HG03159 (cell line): ENCODE results near the gene AHCYL2.
"Not testable (repeated sequence)": the region's sequence is repeated elsewhere in the genome, so short reads cannot be mapped to it uniquely, and the experiment has no call there.

Source experiments
- ATAC-seq: cut with Tn5 transposase; IDR thresholded peaks from one replicate; pipeline ENCODE4 v1.9.1; 2021; ENCODE audit warnings: mild to moderate bottlenecking, moderate library complexity; ENCODE audit not compliant: unreplicated experiment

Gene AHCYL2

DNA sequence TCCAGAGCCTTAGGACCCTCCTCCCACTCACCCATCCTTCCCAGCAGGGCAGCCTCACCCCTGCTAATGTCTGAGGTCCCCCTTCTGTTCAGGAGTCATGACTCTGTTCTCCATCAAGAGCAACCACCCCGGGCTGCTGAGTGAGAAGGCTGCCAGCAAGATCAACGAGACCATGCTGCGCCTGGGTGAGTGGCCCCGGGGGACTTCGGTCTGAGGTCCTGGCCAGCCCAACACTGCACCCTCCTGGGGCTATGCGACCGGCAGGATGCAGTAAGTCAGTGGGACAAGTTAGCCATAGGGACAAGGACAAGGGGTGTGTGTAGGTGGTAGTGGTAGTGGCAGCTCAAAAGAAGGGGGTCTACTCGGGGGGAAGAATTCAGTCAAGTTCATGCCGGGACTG lies 16.2 kb upstream of the AHCYL2 start:
- no peak for ATAC-seq

DNA sequence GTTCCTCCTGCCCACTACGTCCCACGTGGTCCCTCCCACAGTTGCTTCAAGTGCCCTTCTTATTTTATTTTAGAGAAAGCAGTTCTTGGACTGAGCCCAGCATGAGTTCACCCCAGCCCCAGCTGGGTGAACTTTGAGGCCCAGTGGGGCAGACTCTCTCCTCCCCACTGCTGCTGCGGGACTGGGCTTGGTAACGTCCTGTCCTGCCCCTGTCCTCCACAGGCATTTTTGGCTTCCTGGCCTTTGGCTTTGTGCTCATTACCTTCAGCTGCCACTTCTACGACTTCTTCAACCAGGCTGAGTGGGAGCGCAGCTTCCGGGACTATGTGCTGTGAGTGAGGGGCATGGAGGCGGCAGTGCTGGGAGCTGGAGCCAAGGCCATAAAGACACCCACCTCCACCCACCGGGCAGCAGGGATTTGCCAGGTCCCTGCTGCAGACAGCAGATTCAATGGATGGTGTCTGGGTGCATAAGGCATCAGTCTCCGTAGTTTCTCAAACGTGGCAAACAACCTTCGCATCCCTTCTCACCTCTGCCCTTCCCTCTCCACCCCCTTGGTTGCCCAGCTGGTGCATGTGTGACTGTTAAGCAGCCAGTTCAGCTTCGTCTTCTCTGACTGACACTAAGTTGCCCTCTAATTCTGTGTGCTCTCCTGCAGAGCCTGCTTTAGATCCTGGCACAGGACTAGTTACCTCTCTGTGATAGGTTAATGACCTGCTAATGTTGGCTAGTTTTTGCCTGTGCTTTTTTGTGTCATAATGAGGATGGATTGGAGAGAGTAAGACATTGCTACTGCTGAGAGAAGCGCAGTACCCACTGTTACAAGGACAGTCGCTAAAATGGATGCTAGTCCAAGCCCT lies 15.5 kb upstream of the AHCYL2 start:
- no peak for ATAC-seq

DNA sequence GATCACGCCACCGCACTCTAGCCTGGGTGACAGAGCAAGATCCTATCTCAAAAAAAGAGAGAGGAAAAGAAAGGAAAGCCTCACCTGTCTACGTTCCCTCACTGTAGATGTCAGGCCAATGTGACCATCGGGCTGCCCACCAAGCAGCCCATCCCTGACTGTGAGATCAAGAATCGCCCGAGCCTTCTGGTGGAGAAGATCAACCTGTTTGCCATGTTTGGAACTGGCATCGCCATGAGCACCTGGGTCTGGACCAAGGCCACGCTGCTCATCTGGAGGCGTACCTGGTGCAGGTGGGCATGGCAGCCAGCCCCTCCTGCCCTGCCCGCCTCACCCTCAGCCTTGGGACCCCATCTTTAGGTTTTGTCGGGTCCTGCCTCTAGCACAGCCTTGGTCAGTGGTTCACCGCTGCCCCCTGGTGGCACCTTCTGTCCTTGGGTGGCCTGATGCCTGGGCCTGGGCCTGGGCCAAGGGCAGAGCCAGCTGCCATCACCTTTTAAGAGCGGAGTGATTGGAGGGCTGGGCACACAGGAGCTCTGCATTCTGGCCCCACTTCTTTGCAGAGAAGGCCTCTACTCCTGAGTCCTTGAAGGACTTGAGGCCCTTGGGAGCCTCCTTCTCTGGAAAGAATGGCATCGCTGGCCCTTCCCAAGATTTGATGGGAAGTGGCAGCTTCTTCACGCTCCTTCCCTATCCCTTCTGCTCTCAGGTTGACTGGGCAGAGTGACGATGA lies 14.4 kb upstream of the AHCYL2 start:
- peak; percentile 49 for ATAC-seq

DNA sequence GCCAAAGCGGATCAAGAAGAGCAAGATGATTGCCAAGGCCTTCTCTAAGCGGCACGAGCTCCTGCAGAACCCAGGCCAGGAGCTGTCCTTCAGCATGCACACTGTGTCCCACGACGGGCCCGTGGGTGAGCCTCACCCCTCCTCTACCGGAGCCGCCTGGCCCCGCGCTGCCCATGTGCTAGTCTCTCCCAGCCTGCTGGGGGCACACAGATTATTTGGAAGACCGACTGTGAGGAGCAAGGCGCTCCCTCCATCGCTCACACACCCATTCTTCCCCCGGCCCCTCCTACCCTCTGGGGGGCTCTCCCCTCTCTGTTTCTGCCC lies 13.9 kb upstream of the AHCYL2 start:
- ATAC-seq = no peak

DNA sequence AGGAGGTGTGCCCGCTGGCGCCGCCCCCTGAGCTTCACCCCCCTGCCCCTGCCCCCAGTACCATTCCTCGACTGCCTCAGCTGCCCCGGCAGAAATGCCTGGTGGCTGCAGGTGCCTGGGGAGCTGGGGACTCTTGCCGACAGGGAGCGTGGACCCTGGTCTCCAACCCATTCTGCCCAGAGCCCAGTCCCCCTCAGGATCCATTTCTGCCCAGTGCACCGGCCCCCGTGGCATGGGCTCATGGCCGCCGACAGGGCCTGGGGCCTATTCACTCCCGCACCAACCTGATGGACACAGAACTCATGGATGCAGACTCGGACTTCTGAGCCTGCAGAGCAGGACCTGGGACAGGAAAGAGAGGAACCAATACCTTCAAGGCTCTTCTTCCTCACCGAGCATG lies 12.7 kb upstream of the AHCYL2 start:
- no peak for ATAC-seq

DNA sequence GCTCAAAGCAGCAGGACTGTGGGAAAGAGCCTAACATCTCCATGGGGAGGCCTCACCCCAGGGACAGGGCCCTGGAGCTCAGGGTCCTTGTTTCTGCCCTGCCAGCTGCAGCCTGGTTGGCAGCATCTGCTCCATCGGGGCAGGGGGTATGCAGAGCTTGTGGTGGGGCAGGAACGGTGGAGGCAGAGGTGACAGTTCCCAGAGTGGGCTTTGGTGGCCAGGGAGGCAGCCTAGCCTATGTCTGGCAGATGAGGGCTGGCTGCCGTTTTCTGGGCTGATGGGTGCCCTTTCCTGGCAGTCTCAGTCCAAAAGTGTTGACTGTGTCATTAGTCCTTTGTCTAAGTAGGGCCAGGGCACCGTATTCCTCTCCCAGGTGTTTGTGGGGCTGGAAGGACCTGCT lies 12.2 kb upstream of the AHCYL2 start:
- no peak for ATAC-seq

DNA sequence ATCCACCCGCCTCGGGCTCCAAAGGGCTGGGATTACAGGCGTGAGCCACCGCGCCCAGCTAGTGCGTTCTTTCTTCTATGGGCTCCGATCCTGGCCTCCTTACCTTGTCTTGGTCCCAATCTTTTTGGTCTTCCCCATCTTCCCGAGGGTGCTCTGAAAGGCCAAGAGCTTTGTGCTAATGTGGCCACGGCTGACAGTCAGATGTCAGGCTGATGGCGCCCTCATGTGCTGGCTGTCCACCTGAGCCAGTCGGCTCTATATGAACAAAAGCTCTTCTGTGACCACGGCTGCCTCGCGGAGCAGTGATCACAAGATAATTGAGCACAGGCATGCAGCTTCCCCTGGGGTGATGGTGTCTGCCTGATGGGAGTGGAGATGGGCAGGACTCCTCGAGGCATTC lies 11.0 kb upstream of the AHCYL2 start:
- no peak for ATAC-seq

DNA sequence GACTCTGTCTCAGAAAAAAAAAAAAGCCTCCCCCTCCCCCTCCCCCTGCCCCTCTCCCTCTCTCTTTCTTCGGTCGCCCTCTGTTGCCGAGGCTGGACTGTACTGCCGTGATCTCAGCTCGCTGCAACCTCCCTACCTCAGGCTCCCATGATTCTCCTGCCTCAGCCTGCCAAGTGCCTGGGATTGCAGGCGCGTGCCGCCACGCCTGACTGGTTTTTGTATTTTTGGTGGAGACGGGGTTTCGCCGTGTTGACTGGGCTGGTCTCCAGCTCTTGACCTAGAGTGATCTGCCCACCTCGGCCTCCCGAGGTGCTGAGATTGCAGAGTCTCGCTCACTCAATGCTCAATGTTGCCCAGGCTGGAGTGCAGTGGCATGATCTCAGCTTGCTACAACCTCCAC lies 9.1 kb upstream of the AHCYL2 start:
- ATAC-seq = not testable (repeated sequence)

DNA sequence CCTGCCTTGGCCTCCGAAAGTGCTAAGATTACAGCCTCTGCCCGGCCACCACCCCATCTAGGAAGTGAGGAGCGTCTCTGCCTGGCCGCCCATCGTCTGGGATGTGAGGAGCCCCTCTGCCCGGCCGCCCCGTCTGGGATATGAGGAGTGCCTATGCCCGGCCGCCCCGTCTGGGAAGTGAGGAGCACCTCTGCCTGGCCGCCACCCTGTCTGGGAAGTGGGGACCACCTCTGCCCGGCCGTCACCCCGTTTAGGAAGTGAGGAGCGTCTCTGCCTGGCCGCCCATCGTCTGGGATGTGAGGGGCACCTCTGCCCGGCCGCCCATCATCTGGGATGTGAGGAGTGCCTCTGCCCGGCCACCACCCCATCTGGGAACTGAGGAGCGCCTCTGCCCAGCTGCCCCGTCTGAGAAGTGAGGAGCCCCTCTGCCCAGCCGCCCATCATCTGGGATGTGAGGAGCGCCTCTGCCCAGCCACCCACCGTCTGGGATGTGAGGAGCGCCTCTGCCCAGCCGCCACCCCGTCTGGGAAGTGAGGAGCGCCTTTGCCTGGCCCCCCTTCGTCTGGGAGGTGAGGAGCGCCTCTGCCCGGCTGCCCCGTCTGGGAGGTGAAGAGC lies 8.6 kb upstream of the AHCYL2 start:
- not testable (repeated sequence) for ATAC-seq

DNA sequence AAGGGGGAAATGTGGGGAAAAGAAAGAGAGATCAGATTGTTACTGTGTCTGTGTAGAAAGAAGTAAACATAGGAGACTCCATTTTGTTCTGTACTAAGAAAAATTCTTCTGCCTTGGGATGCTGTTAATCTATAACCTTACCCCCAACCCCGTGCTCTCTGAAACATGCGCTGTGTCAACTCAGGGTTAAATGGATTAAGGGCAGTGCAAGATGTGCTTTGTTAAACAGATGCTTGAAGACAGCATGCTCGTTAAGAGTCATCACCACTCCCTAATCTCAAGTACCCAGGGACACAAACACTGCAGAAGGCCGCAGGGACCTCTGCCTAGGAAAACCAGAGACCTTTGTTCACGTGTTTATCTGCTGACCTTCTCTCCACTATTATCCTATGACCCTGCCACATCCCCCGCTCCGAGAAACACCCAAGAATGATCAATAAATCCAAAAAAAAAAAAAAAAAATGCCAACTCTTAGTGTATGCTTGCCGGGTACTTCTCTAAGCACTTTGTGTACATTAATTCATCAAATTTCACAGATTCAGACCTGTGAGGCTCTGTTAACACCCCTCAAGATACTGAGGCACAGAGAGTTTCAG lies 7.9 kb upstream of the AHCYL2 start:
- not testable (repeated sequence) for ATAC-seq

DNA sequence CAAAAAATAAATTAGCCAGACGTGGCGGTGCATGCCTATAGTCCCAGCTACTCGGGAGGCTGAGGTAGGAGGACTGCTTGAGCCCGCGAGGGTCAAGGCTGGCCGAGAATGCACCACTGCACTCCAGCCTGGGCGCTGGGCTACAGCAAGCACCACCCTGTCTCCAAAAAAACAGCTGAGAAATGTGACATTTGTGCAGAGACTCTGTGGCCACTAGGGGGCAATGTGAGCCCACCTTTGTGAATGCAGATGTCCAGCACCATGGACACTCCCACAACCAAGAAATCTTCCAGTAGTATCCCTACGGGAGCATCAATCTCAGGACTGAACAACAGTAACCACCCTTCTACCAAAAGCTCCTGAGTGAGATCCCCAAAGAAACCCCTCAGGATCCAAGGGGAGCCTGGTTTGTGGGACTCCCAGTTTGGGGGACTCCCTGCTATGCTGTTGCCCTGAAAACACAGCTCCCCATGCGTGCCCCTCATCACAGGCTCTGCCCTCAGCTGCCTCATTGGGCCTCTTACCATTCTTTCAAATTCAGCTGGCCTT lies 6.2 kb upstream of the AHCYL2 start:
- no peak for ATAC-seq

DNA sequence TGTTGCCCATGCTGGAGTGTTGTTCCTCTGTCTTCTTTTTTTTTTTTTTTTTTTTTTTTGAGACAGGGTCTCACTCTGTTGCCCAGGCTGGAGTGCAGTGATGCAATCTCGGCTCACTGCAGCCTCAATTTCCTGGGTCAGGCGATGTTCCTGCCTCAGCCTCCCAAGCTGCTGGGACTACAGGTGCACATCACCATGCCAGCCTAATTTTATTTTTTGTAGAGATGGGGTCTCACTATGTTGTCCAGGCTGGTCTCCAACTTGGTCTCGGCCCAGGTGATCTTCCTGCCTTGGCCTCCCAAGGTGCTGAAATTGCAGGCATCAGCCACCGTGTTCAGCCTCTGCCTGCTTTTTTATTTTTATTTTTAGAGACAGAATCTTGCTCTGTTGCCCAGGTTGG lies 5.7 kb upstream of the AHCYL2 start:
- not testable (repeated sequence) for ATAC-seq

DNA sequence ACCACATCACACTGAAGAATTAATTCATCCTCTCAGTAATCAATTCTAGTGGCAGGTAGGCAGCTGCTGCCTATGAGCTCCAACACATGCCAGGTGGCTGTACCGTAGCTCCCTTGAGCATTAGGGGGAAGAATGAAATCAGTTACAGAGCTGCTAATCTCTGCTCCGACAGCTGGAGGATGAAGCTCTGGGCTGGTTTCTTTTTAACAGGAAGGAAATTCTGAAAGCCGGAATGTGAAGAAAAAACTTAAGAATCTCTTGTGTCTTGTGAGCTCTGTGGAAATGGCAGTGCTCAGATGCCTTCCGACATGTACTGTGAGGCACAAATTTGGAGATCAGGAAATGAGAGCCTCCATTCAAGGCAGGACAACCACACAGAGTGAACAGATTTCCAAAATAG lies 2.8 kb upstream of the AHCYL2 start:
- ATAC-seq = no peak

DNA sequence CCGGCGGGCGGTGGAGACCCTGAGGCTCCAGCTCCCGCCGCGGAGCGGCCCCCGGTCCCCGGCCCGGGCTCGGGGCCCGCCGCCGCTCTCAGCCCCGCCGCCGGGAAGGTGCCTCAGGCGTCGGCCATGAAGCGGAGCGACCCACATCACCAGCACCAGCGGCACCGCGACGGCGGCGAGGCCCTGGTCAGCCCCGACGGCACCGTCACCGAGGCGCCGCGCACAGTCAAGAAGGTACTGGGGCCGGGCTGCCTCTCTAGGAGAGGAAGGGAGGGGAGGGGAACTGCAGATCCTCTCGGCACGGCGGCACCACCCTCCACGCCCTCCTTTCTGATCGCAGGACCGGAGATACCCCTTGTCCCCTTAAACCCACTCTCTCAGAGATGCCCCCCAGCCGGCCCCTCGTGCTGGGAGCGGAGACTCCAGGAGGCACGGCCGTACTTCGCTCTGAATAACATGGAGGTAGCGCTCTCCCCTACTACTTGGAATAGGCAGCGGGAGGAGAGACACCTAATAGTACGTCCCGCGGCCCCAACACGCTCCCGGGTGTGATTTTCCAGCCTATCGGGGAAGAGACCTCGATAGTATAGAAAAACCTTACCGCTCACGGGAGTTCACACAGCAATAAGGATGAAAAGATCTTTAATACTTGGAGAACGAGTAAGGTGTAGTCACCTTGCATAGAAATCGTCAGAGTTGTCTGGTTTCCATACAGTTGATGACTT lies 538 bp downstream of the AHCYL2 start:
- peak; percentile 33 for ATAC-seq

DNA sequence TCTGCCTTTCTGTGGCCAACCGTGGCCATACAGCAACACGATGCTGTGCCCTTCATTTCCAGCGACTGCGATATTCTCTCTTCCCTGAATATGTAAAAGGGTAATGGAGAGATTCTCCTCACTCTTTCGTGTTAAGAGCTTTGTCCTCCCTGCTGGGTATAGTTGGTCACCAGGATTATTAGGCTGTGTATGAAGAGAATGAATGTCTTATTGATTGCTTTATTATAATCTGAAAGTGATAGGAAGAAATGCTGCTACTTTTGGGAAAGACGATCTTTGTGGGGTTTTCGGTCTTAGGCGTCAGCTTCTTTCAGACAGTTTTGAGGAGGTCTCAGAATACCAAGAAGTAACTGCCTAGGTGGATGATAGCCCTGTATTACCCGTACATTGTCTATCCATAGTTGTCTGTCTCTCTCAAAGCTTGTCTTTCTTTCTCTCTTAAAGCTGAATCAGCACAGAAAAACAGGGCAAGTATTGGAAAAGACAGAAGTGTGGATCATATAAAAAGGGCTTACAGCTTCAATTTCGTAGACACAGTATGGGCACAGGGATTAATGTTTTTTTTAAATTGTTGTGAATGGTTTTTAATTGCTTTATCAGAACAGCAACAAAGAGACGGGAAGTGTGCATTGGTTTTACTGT lies 1.2 kb downstream of the AHCYL2 start:
- ATAC-seq = no peak

DNA sequence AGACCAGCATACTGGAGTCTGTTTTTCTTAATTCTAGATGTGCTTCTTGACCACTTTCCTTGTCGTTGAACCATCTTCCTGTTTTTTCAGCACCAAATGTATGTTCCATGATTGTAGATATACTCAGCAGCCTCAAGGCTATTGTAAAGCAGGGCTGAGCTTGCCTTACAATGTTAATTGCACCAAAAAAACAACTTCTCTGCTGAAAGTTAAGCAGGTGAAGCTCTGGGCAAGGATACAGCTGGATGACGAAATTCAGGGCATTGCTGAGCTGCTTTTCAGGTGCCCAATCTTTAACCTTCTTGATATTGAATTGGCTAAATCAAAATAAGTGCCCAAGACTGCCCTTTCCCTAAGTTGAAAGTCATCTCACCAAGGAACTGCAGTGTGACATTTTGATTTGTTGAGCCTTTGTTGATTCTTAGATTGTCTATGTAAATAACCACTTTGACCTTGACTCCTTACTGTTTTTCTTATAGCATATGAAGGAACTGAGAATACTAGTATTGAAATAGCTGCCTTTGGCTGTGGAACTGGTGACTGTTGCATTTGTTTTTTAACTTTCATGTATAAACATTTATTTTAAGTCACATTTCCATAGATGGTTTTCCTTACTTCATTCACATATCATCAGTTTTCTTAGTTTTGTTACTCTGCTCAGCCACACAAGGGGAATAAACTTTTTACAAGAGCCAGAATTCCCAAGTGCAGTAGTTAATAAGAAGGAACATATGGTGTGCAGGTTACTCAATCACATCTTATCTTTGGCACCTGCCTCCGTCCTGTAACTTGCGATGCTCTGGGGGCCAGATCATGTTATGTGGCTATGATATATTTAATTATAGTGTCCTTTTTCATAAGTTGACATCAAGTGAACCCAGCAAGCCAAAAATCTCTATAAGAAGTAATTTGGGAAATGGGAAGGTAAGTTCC lies 3.1 kb downstream of the AHCYL2 start:
- ATAC-seq = no peak

DNA sequence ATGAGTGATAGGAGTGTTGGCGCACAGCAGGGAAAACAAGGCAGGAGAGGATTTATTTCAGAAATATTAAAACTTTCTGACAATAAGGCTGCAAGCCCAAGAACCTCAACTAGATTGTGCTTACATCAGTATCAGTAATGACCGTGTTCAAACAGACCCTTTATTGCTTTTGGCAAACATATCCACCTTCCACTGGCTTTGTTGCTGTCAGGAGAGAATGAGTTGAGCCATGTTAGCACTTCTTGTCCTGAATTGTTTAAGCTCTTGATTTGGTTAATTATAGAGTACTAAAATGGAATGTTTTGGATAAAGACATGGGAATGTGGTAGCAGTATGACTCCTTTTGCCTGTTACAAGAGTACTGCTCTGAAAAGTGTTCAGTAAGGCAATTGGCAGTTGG lies 3.8 kb downstream of the AHCYL2 start:
- no peak for ATAC-seq

DNA sequence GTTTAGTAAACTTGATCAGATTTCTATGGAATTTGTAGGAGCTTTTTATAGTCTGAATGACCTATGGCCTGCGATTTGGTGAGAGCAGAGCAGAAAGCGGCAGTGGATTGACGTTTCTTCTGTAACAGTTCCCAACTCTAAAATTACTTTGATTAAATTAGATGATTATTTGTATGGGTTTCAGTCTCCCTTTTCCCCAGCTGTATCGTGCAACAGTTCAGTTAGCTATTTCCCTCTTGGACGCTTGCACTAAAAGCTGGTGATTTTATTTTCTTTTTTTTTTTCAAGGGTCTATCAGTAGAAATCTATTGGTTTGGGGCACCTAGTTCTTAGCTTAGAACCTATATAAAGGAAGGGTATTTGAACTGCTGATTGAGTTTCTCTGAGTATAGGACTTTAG lies 6.8 kb downstream of the AHCYL2 start:
- no peak for ATAC-seq

DNA sequence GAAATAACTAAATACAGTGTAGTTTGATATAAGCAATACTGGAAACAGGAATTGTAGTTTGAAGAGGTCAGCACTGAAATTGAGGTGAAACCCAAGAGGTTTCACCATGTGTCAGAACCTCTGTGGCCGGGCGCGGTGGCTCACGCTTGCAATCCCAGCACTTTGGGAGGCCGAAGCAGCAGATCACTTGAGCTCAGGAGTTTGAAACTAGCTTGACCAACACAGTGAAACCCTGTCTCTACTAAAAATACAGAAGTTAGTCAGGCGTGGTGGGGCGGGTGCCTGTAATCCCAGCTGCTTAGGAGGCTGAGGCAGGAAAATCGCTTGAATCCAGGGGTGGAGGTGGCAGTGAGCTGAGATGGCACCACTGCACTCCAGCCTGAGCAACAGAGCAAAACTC lies 13.7 kb downstream of the AHCYL2 start:
- ATAC-seq = no peak
